Measurements from ENCODE around the gene CBX3.
"Not testable (repeated sequence)": the region's sequence is repeated elsewhere in the genome, so short reads cannot be mapped to it uniquely, and the experiment has no call there.

Gene CBX3

DNA sequence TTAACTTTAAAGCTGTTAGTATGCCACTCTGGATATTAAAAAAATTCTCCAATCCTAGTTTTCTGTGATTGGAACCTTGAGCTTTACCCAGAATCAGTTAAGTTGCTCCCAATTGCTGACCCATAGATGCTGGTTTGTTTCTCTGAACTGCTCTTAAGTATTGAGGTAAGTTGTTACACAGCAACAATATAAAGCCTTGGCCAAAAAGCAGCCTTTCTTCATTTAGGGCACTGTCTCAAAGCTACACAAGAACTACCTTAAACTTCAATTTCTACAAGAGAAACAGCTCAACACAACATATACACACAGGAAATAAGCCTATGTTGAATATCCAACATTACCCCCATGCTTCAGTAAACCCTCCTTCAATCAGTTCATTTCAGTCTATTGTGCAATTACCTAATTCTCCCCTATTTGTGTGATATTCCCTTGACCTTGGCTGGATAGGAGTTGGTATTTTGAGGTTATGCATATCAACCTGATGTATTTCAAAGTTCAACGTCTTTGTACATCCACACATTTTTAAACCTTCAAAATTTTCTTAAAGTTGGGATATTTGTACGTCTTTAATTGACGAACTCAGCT lies 12.5 kb upstream of the CBX3 start:
- no peak for DNase-seq

DNA sequence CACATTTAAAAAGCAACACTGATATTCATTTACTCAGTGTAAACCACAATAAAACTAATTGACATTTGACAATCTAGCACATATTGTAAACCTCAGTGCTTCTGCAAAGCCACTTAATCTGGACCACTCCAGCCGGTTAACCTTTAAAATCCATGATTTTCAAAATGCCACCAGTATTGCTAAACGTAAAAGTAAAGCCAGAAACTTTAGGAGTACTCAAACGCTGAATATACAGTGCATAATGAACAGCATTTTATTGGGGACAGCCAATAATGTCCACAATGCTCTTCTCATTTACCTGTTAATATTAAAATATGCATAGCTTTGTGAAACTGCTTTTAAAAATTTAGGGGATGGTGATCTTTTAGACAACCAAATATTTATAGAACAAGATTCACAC lies 11.8 kb upstream of the CBX3 start:
- no peak for DNase-seq

GRCh38 chr7:26190417-26190869 lies 11.1 kb upstream of the CBX3 start:
- no peak for DNase-seq

- DNase-seq: no peak
These were observed 10.1 kb upstream of the CBX3 start for GRCh38 chr7:26191233-26191973.

- no peak for DNase-seq
These were observed 9.5 kb upstream of the CBX3 start for GRCh38 chr7:26191974-26192479.

GRCh38 chr7:26192485-26193087 lies 9.0 kb upstream of the CBX3 start:
- no peak for DNase-seq

DNA sequence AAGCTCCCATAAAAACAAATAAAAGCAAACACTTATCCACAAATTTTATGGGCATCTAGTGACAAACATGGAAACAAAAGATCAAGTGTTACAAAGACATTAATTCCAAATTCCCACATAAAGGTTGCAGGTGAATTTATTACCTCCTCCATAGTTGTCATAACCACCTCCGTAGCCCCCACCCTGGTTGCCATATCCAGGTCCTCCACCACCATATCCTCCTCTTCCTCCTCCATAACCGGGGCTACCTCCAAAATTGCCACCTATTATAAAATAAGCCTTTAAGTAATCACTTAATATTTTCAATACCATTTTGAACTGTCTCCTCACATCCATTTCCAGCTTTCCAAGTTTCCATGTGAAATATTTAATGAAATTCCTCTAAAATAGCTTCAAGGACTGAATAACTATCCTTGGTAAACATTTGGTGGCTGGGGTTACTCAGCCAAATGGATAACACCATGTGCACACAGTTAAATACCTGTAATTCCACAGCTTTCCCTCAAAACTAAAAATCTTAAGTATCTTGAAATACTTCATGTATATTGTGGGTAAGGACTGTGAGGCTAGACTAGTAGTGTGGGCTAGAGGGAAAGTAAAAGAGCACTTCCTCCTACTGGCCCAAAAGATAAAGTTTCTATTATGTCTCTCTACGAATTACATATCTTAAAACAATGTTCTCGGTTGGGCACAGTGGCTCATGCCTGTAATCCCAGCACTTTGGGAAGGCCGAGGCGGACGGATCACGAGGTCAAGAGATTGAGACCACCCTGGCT lies 7.9 kb upstream of the CBX3 start:
- DNase-seq: no peak

DNA sequence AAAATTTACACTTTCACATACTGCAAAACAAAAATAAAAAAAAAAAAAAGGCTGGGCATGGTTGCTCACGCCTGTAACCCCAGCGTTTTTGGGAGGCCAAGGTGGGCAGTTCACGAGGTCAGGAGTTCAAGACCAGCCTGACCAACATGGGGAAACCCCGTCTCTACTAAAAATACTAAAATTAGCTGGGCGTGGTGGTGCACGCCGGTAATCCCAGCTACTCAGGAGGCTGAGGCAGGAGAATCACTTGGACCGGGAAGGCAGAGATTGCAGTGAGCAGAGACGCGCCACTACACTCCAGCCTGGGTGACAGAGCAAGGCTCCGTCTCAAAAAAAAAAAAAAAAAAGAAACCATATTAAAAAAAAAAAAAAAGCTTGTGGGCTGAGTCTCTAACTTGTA lies 6.8 kb upstream of the CBX3 start:
- DNase-seq: not testable (repeated sequence)

DNA sequence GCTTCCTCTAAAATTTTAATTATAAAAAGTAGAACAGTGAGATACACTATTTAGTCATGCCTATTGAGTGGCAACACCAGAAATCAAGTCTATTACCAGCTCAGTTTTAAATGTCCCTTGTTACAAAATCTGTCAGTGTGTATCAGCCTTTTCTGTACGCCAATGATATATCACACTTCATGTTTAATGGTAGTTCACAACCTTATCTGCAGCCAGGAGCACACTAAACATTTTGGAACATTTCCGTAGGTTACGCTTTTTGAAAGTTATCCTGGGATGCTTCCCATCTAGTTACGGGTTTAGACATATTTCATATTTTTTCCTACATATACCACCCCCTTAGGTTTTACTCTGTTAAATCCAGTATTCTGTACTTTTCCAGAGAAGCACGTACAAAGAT lies 6.4 kb upstream of the CBX3 start:
- DNase-seq: no peak

GRCh38 chr7:26195867-26196657 lies 5.5 kb upstream of the CBX3 start:
- no peak for DNase-seq

DNA sequence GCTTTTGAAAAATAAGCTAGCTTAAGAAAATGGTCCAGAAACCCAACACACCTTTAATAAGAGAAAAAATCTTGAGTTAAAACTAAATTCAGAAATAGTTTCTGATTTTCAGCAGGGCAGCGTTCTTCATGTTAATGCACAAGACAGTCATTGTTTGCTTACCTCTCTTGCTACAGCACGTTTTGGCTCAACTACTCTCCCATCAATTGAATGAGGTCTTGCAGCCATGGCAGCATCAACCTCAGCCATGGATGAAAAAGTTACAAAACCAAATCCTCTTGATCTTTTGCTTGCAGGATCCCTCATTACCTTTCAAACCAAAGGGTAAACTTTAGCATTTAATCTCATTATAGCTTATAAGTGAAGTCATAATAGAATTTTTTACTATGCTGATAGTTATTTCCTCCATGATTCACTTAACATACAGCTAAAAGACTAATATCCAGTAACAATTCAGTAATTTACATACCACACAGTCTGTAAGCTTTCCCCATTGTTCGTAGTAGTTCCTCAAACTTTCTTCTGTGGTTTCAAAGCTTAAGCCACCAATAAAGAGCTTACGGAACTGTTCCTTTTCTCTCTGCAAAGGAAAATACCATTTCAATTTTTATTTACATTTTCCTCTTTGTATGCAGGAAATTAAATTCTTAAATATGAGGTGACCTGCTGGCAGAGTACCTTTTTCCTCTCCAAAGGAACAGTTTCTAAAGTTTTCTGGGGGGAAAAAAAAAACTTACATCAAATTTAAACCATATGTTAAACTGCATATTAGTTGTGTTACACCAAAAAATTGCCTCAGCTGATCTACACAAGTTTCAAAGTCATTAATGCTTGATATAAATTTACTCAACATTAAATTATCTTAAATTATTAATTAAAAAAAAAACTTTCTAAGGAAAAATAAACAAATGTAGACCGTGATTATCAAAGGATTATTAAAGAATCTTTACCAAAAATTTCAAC lies 4.1 kb upstream of the CBX3 start:
- peak in 1 of 2 experiments; percentile 36 for DNase-seq

- peak; percentile 37 to 41 for DNase-seq
These were observed 3.3 kb upstream of the CBX3 start for GRCh38 chr7:26198133-26198780.

GRCh38 chr7:26198781-26199169 lies 2.8 kb upstream of the CBX3 start:
- DNase-seq: no peak

- peak; percentile 74 to 76 for DNase-seq
These were observed 2.1 kb upstream of the CBX3 start for GRCh38 chr7:26199301-26200037.

- DNase-seq: peak; percentile 74 to 76
These were observed 1.5 kb upstream of the CBX3 start for GRCh38 chr7:26200038-26200443.

GRCh38 chr7:26200444-26201246 lies 900 bp upstream of the CBX3 start, which contains the start of gene HNRNPA2B1:
HNRNPA2B1 (minus strand) TSS chr7:26200746; CDS start chr7:26200577, 169 bp downstream.
- DNase-seq: peak; percentile 99 to 100

DNA sequence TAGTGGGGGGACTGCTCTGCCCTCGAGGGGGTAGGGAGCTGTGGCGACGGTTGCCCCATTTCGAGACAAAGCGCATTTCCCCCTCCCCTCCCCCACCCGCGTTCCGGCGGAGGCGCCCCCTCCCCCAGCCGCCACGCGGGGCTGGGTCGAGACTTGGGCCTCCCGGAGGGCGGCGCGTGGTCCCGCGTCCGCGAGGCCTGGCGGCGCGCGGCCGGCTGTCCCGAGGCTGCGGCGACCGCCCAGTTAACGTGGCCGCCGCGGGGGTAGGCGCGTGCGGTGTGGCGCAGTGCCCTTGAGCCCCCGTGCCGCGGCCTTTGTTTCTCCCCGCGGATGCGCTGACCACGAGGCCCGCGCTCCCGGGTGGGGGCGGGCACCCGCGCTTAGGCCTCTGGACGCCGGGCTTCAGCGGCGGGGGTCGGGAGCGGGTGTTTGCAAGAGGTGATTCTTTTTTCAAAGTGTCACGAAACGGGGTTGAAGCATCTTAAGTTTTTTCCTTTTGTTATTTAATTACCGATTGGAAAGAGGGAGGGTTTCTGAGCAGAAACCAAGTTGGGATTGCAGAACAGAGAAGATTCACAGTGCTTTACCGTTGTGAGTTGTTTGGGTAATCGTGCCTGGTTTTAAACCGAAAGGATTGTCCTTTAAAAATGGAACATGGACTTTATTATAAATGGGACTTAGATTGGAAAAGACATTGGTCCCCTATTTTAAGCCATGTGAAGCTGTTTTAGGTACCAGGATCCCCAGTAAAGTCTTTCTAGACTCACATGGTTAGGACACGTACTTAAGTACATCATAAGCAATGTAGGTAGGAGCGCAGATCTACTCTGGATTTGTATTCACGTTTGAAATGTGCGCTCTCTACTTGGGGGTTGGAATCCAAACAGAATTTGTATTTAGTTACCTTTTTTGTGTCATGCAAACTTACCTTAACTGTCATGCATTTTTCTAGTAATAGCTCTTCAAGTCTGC lies 760 bp downstream of the CBX3 start:
- DNase-seq: peak; percentile 41 to 54

DNA sequence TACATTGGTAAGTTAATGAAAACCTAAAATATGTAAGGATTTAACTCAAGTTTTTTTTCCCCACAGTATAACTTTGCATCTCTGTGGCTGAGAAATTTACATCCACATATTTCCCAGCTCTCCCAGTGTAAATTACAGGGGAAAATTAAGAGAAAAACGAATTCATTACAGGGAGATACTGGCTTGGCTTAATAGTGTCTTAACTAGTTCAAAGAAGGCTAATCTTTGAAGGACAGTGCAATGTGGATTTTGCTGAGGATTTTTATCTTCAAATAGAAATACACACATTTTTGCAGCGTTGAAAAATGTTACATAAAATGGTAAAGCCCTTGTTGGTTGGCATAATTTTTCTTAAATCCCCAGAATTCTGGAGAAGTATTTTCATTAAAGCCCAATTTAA lies 1.5 kb downstream of the CBX3 start:
- no peak for DNase-seq

Data from NCI-H2081 (cell line).